ENCODE results near the gene AOAH.

- TF ChIP-seq, protein P1, sequence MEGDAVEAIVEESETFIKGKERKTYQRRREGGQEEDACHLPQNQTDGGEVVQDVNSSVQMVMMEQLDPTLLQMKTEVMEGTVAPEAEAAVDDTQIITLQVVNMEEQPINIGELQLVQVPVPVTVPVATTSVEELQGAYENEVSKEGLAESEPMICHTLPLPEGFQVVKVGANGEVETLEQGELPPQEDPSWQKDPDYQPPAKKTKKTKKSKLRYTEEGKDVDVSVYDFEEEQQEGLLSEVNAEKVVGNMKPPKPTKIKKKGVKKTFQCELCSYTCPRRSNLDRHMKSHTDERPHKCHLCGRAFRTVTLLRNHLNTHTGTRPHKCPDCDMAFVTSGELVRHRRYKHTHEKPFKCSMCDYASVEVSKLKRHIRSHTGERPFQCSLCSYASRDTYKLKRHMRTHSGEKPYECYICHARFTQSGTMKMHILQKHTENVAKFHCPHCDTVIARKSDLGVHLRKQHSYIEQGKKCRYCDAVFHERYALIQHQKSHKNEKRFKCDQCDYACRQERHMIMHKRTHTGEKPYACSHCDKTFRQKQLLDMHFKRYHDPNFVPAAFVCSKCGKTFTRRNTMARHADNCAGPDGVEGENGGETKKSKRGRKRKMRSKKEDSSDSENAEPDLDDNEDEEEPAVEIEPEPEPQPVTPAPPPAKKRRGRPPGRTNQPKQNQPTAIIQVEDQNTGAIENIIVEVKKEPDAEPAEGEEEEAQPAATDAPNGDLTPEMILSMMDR (IDR thresholded peaks at IDR 0.05): no peak
- no peak for TF ChIP-seq POLR2A (IDR thresholded peaks at IDR 0.05)
Observed at GRCh38 chr7:36748017-36748487, 23.8 kb upstream of the AOAH start.
